GM19351 (cell line): Measurements from ENCODE around the gene SSBP4.

Experiments used
- ATAC-seq: cut with Tn5 transposase; IDR thresholded peaks from one replicate; pipeline ENCODE4 v1.9.1; 2021; ENCODE audit warnings: mild to moderate bottlenecking, moderate library complexity; ENCODE audit not compliant: unreplicated experiment

Gene SSBP4

DNA sequence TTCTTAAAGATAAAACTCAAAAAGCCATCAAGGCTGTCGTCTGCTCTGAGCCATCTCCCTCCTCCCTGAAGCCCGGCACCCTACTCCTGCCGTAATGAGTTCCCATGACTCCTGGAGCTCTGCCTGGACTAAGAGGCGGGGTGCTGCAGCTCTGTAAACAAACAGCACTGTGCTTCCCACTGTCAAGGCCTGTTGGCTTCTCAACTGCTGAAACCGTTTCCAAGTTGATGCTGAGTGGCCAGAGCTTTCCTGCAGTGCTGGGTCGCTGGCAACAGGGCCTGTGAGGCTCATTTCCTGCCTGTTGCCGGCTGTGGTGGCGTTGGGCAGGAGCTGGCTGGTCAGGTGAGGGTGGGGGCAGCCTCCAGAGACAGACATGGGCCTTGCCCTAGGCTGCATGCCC is 45.4 kb downstream of the SSBP4 start:
- ATAC-seq, result no peak

DNA sequence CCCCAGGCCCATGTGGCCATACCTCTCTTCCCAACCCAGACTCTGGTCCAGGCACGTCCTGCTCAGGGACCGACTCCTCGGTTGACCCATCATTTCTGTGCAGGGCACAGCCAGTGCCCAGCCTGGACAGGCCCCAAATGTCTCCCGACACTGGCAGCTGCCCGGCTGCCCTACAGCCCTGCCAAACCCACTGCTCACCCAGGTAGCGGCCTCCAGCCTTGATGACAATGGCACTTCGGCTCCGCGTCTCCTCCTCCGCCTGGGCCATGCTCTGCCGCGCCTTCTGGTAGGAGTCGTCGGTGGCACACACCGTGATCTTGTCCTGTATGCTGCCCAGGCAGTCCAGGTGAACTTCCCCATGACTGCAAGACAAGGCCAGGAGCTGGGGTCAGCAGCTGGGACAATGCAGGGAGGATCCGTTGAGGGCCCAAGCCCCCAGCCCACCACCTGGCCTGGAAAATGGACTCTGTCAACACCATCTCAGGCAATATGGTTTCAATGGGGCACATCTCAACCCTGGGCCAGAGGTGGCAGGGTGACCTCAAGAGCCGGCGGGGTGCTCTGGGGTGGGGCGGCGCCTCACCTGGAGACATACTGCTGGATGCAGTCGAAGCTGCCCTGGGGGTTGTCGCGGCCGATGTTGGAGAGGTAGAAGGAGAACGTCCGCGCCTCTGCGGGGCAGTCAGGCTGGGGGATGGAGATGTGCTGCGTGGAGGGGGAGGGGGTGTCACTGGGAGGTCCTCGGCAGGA is 46.2 kb downstream of the SSBP4 start:
- no peak for ATAC-seq

DNA sequence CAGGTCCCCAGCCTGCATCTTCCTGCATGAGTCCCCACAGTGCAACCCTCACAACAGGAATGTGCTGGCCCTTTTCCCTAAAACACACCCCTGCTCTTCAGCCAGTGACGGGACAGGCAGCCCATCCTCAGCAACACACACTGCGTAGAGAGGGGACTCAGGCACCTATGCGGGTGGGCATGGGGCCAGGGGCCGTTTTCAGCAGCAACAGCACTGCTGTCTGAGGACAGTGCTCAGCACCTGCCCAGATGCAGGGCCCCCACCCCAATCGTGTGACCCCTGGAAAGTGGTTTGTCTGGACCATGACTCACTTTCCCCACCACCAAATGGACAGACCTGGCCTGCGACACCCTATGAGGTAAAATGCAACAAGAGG is 46.8 kb downstream of the SSBP4 start:
- no peak for ATAC-seq

DNA sequence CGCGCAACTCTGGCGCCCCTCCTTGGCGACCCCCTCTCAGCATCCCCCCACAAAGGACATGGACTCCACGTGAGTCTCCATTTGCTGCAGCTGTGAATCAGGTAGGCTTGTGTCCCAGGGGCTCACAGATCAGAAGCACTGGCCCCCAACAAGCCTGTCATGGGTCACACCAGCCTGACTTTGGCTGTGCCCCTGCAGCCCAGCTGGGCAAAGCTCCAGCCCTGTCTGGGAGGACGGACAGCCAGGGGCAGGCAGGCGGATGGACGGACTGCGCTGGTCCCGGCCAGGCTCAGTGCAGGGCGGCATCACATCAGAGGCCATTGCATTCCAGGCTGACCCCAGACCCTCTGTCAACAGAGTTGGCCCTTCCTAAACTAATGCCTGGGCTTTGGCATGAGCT is 47.2 kb downstream of the SSBP4 start:
- no peak for ATAC-seq

DNA sequence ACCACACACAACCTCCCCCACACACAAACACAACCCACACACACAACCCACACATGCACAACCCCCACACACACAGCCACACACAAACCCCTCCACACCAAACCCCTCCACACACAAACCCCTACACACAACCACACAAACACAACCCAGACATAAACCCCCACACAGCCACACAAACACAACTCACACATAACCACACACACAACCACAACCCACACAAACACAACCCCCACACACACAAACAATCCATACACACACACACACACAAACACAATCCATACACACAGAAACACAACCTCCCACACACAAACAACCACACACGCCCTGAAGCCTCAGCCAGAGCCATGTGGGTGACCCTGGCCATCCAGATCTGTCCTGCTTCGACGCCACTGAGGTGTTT is 48.8 kb downstream of the SSBP4 start:
- no peak for ATAC-seq

DNA sequence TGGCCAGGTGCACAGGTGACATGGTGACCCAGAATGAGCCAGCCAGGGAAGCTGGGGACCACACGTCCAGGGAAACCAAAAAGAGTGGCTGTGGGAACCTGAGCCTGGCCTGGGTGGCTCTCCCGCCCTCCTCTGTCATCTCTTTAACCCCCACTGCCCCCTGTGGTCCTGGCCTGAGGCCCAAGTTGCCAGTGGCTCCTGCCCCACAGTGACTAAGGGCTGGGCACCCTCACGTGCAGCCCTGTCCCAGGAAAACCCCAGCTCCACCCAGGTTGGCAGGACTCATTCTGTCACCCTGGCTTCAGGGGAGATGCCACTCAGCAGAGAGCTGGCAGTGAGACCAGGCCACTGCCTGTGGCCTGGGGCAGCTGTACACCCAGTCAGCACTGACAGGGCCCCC is 49.3 kb downstream of the SSBP4 start:
- ATAC-seq, result no peak

DNA sequence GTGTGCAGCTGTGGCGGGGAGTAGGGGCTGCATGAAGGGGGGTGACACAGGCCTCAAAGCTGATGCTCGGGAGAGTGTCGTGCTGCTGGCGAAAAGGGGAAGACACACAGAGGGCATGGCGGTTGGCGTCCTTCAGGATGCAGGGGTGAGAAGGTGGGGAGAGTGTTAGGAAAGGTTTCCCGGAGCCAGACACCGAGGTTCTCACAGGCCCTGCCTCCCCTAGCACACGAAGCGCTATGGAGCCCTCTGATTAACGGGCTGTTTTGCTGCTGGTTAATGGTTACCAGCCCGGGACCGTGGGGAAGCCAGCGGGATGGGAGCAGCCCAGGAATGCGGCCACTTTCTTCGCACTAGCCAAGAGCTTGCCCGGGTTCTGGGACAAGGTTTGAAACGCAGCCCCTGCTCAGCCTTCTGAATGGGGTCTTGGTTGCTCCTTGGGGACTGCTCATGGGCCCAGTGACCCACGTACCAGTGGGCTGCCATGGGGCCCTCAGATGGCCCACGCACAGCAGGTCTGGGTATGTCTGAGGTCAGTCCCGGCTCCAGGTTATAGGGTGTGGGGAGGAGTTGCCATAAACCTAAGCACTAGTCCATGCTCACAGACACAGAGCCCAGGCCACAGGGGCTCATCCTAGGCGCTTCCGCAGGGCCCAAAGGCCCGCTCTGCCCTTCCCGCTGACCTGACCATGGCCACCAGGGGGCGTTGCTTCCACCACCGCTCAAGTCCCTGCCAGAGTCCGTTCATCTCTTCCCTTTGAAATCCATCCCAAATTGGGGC is 50.1 kb downstream of the SSBP4 start:
- no peak for ATAC-seq

DNA sequence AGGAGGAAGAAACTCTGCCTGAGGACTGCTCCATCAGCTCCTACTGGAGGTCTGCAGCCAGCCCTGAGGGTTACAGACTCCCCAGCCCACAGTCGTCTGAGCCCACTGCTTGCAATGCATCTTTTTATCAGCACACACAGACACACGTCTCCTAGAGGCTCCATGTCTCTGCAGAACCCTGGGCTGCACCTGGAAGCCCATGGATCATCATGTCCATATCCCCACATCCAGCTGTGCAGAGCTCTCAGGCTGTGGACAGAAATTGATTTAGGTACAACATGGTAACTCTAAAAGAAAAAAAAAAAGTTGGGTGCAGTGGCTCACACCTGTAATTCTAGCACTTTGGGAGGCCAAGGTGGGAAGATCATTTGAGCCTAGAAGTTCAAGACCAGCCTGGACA is 51.6 kb downstream of the SSBP4 start:
- no peak for ATAC-seq

DNA sequence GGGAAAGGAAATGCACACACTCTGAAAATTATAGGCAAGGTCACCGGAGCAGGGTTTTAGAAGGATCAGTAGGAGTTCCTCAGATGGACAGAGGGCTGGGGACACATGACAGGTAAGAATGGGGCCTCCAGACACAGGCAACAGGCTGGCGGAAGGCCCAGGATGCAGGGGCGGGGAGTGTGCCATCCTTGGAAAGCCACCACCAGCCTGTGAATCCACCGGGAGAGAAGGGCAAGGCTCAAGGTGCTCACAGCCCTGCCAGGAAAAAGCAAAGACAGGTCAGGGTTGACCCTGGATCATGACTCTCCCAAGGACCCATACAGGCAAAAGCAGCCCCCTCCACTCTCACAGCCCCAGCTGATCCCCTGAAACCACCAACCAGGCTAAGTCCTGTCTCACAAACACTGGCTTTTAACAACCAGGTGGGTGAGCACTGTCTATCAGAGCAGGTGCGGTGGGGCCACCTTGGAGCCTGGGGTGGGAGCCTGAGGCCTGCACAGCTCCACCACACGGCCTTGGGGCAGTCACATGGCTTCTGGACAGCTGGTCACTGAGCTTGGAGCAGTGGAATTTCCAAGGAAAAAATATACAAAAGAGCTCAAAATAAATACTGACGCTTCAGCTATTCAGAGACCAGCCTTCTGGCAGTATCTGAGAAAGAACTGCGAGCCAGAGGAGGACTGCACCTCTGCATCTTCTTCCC is 54.0 kb downstream of the SSBP4 start:
- ATAC-seq, result no peak

DNA sequence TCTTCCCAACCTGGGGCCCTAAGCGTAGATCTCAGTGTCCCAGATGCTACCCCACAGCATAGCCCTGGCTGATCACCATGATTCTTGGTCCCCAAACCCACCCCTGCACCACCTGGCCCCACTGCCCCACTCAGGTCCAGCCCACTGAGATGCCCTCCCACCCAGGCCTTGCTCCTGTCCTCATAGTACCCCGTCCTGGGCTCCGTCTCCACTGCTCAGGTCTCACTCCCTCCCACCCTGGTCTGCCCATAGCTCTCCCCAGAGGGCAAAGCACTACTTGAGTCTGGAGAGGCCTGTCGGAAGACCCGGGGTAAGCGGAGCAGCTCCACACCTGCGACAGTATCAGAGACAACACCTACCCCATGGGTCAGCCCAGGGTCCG is 54.5 kb downstream of the SSBP4 start:
- ATAC-seq, result no peak

DNA sequence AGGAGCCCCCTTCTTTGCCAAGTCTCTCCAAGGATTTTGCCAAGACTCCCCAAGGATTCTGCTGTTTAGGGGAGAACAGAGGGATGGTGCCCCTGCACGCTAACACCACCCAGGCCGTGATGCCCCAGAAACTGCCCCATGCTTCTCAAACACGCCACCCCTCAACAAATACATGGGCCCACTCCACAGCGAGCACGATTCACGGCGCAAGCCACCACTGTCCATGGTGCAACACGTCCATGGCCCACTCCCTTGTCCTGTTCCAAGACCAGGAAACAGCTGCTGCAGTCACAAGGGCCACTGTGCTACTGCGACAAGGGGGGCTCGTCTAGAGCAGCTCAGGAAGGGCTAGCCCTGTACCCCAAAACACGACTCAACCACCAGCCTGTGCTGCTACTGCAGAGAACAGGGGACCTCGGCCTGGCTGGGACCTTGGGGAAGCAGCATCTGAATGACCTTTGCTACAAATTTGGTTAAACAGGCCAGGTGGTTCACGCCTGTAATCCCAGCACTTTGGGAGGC is 55.2 kb downstream of the SSBP4 start:
- ATAC-seq, result no peak

DNA sequence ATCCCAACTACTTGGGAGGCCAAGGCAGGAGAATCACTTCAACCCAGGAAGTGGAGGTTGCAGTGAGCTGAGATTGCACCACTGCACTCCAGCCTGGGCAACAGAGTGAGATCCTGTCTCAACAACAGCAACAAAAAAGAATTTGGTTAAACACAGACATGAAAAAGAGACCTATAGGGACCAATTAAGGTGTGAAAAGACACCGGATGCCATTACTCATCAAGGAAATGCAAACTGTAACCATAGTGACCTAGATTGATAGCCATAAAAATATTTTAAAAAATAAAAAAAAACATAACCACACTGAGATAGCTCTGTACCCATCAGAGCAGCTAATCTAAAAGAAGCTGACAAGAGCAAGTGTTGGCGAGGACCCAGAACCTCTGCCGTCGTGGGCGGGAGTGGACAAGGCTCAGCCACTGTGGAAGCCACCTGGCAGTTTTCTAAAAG is 55.8 kb downstream of the SSBP4 start:
- ATAC-seq, result no peak

DNA sequence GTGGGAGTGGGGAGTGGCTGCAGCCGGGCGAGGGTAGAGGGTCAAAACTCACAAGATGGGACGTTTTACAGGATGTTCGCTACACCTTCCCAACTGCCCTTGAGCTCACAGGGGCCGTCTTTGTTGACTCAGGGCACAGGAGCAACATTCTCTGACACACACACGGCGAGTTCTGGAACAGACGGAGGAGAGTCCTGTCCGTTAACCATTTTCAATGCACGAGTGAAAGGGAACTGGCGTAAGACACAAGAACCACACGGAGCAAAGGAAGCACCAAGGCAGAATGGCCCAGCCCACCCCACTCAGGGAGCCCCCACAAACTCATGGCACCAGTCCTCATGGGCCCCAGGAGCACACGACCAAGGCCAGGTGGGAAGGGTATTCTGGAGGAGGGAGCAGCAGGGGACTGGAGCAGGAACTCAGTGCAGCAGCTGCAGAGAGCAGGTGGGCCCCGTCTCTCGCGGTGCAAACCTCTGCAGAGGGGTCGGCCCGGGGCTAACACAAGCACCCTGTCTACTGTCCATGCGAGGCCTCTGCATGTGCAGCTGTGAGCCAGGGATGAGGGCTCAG is 56.6 kb downstream of the SSBP4 start:
- no peak for ATAC-seq

DNA sequence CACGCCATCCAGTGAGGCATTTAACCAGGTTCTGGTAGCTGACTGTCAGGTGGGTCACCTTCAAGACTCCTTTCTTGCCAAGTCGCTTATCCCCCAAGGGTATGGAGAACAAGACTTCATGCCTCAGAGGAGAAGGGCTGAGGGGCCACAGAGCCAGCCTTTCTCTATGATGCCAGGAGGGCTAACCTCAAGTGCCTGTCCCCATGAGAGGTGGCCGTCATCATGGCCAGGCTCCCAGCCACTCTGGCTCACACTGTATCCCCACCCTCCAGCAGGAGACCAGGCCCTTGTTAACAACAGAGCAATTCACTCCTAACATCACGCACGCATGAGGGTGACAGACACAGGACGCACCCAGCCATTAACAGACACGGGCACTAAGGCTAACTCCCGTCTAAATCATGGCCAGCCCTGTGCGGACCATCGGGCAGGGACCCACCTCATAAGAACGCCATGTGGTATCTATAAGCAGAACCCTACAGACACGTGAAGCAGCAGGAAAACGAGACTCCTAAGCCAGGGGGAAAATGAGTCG is 57.4 kb downstream of the SSBP4 start:
- ATAC-seq, result no peak

DNA sequence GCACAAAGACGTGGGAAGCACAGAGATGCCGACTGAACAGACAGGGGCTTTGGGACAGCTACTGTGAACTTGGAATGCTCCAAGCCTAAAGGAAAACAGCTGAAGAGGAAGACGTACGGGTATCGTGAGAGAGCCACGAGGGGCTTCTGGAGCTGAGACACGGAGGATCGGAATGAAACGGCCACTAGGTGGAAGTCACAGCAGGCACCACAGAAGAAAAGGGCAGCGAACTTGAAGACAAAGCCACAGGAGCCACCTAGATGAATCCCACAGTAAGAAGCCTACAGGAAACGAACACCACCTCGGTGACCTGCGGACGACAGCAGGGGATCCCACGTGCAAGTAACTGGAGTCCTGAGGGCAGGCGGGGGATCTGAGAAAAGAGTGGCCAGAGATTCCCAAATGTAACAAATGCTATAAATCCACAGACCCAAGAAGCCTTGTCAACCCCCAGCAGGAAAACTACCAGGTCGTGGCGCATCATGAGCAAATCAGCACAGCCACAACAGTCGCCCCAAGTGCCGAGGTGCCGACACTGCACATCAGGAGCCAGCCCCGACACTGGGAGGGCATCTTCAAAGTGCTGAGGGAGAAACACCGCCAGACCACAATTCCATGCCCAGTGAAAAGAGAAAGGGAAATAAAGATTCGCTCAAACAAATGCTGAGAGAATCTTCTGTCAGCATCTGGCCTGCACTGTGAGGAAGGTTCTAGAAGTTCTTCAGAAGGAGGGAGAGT is 58.0 kb downstream of the SSBP4 start:
- ATAC-seq, result no peak

DNA sequence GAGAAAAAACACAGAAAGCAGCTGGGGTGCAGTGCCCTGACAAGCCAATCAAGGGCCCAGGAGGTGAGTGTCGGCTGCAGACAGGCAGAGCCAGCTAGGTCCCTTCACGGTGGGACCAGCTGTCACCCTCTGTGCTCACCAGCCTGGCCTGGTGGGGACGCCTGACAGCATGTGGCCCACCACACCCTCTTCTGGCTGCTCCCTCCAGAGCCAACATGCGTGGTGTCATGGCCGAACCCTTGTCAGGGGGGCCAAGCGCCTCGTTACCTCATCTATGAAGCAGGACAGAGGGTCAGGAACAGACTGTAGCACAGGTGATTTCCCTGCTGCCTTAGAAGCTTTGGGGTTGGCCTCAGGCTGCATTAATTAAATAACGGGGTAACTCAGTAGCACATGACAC is 58.8 kb downstream of the SSBP4 start:
- ATAC-seq, result no peak

DNA sequence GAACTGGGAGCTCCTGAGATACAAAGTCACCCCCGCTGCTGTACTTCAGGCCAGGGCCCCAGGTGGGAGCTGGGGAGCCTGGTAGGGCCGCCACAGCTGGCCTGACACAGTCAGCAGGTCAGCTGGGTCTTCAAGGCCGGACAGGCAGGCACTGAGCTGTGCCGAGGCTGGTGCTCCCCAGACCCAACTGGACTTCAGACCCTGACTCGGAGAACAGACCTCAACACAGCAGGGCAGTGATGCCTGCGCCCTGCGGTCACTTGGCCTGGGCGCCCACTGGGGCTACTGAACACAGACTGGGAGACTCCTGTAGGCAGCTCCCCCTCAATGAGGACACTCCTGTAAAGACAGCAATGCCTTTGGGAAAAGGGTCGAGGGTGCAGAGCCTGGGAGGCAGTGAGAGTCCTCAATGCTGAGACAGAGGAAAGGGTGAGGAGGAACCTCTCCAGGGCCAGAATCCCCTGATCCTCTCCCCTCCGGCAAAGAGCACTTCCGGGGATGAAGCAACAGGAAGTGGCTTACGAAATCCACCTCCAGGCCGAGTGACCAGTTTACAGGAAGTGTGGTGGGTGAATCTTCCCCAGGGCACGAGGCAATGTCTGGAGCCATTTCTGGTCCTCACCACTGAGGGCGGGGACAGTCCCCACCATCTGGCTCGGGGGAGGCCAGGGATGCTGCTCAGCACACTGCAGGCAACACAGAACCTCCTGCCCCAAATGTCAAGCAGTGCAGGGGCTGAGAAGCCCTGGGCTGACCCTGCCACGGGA is 59.5 kb downstream of the SSBP4 start:
- peak; percentile 79 for ATAC-seq

DNA sequence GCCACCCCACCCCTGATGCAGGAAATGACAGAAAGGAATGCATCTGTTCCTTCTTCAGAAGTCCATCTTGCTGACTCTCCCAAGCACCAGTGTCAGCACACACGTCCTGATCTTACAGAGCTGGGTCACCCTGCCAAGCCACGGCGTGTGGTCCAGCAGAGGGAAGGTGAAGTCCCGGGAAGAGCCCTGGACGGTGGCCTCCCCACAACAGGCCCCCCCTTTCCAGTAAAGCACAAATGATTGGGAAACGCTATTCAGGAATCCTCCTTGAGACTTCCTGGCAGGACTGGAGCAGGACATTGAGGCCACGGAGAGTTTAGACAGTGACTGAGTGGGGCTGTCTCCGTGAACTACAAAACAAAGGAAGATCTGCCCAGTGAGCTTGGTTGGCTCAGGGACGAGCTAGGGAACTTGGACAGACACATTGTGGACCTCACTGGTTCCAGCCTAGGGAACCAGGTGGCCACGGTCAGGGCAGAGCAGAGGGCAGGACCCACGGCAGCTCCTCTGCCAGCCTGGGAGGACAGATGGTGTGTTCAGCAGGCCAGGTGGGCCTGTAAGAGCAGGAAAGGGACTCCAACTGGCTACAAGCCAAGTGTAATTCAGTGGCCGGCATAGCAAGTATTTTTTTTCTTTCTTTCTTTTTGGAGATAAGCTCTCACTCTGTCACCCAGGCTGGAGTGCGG is 61.0 kb downstream of the SSBP4 start:
- no peak for ATAC-seq
